Activated CD4-positive, alpha-beta T cell treated with anti-CD3 and anti-CD28 coated beads, Interleukin-2, amount 50 U/mL, for 24 hours (primary cell): ENCODE measurements around the gene MED9.

ENCODE experiments used
- DNase-seq, 2 donors: peaks; one replicate each; pipeline ENCODE4 v3.0.0-alpha.2; 2020; ENCODE audit warnings: low read depth in 1 of 2, low spot score in 1 of 2

MED9 gene

GRCh38 chr17:17503566-17504130 is 26.8 kb downstream of the MED9 start:
- no peak for DNase-seq

DNA sequence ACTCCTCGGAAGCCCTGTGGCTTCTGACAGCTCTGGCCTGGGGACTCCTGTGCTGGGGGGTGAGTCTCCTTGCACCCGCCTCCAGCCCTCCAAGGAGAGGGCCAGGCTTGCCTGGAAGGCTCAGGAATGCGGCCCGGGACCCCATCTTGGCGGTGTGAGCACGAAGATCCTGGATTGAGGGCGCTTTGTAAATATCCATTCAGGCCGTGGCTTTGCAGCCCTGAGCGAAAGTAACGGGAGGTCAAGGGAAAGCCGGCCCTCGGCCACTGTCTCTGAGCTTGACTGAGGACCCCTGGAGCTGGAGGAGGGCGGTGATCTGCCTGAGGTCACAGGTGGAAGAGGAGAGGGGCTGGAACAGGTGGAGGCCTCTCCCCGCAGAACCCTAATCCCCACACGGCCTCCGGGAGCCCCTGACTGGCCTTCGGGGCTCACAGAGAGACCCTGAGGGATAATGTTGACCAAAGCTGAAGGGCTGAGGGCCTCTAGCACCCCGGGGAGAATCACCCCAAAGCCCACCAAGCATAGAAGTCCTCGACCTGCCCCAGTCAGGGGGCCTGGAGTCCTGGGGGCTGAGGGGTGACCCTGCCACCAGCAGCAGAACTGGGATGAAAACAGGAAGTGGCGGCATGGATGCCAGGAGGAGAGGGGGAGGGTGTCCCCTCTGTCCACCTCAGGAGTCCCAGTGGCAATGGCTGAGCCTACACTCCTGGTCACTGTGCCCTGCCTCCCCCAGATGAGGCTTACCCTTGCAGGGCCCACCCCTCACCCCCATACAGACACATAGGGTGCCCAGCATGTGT is 27.7 kb downstream of the MED9 start:
- DNase-seq: no peak

GRCh38 chr17:17505151-17505550 is 28.4 kb downstream of the MED9 start:
- DNase-seq: no peak

GRCh38 chr17:17505610-17506171 is 28.9 kb downstream of the MED9 start:
- DNase-seq: no peak

- DNase-seq: no peak
These were observed 29.5 kb downstream of the MED9 start for GRCh38 chr17:17506181-17506741.

- no peak for DNase-seq
These were observed 30.2 kb downstream of the MED9 start for GRCh38 chr17:17506893-17507464.

DNA sequence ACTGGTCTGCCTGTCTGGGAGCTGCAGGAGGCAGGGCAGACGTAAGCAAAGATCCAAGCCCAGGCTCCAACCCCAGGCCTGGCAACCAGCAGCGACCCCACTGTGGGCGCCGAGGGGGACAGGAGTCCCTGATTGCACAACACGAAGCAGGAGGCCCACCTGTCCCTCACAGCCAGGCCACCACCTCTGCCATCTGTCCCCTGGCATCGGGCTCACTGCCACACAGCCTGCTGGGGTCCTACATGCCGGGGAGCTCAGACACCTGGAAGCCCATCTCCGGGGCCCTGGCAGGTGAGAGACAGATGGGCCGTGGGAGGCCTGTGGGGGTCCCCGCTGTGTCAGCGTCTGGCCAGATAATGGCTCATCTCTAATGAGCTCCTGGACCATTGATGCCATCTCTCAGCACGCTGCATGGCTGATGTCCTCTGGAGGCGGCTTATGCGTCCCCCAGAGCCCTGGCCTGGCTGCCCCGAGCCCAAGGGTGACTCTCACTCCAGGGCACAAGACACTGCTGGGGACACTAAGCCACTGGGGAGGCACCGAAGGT is 30.7 kb downstream of the MED9 start:
- DNase-seq: no peak

GRCh38 chr17:17508019-17508535 is 31.3 kb downstream of the MED9 start:
- DNase-seq: no peak

DNA sequence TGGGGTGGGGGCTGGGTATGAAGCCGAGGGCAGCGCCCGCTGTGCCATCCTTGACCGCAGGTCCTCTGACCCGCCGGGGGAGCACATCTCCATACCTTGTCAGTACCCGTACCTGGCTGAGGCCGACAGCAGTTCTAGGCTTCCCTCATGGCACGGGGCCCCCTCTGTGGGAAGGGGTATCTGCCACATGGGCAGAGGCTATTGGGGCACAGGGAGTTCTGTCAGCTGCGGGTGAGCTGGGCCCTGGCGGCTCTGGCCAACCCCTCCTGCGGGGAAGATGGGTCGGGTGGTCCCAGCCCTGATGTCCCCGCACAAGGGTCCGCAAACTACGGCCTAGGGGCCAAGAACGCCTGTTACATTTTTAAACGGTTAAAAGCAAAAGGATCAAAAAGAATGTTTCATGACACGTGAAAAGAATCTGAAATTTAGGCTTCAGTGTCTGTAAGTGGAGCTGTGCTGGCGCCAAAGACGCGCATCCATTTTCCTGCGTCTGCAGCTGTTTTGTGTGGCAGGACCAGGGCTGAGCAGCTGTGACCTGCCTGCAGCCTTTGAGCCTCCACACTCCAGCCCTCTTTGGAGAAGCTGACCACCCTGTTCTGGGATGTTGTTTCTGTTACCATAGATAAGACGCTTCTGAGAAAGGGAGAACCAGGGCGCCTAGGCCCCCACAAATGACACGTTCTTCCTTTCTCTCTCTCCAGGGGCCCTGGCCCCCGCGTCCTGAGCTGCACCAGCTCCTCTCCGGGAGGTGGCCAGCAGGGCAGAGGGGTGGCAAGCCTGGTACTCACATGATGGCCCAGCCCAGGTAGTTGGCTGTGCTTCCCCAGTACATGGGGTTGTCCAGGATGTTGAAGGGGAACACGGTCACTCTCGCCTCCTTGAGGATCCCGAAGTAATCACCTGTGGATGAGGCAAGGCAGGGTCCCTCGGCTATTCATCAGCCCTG is 32.1 kb downstream of the MED9 start:
- no peak for DNase-seq

- DNase-seq: no peak
These were observed 33.0 kb downstream of the MED9 start for GRCh38 chr17:17509601-17510425.

DNA sequence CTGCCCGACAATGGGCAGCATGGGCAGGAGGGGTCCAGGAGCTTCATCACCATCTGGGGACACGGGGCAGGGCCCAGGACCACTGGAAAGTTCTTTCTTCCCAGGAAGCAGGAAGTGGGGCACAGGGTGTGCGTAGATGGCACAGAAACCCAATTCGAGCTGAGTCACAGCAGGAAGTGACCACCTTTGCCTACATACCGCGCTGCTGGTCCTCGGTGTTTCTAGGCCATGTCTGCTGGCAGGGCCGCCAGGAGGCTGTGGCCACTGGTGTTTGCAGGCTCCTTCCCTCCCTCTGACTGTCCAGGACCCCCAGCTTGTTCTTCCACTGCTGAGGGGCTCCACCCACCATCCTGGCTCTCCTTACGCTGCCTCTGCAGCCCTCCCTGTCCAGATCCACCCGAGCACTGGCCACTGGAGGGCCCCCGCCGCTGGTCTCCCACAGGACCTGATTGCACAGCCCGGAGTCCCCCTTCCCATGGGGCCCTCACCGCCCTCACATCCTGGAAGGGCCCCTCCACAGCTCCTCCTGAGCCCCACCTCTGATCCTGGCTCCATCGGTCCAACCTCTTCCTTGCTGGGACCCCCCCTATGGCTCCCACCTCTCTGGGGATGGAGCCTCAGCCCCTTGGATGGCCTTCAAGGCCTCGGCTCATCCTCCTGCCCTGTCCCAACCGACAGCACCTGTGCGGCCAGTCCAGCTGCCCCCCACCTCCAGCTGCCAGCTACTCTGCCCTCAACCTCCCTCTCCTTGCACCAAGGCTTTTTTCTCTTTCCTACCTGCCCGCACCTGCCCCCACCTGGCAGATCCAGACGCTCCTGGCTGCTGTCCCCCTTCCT is 33.9 kb downstream of the MED9 start:
- DNase-seq: no peak

DNA sequence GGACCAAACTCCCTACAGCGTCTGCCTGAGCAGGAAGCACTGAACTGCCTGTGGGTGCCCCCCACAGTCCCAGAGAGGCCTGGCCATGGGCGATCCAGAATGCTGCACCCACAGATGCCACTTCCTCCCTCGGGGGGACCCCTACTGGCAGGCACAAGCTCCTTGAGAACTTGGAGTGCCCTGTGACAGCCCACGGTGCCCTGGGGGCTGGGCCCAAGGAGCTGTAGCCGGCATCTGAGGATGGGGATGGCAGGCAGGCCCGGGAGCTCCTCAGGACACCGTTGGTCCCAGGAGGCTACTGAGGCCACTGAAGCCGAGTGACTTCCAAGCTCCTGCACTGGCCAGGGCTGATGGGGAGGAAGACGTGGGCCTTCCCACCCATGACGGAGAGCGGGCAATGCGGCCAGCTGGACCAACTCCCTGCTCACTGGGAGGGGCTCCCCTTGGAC is 34.5 kb downstream of the MED9 start:
- no peak for DNase-seq

DNA sequence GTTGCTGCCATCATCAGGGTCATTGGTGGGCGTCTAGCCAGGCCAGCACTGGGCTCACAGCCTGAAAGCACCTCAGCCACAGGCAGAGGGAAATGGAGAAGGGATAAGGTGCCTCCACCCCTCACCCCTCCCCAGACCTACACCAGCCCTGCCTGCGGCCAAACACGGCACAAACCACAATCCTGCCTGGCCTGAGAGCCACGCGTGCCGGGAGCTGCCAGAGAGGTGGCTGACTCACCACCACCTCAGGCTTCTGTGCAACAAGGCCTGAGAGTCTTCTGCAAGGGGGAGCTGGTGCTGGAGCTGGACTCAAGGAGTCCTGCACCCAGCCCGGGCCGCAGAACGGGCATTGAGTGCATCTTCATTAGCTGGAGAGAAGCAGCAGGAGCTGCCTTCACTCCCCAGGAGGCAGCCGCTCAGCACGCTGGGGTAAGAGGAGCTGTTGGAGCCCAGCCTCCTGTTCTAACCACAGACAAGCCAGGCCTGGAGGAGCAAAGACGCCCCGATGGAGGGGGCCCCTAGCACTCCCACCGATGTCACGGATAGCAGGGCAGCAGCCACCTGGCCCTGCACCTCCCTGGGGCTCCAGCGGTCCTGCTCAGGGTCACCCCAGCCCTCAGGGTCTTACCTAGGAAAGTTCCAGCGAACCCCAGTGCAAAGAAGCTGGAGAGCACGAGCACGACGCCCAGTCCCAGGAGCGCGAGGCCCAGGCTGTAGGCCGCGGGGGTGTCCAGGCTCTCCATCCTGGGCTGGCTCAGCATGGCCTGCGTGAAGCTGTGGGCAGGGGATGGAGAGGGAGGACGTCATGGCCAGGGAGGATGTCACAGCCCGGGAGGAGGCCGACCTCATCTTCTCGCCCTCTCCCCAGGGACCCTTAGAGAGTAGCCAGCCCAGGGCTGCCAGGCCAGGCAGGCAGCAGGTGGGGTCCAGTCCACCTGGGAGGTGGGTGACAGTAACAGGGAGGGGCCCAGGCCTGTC is 35.4 kb downstream of the MED9 start:
- DNase-seq: no peak

DNA sequence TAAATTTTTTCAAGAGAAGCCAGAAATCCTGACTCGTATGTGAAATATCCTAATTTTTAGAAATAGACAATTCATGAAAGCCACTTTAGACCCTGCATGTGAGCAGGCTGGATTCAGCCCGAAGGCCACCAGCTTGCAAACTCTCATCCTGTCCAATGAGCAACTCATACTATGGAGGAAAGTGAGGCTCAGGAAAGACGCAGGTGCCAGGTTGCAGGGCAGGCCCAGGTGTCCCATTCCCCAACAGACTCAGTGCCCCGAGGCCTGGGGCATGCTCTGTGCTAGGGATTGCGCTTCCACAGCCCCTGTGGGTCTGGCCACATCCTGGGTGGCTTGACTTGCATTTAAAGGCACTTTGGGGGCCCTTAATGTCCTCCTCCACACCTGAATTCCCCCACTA is 36.1 kb downstream of the MED9 start:
- DNase-seq: no peak

DNA sequence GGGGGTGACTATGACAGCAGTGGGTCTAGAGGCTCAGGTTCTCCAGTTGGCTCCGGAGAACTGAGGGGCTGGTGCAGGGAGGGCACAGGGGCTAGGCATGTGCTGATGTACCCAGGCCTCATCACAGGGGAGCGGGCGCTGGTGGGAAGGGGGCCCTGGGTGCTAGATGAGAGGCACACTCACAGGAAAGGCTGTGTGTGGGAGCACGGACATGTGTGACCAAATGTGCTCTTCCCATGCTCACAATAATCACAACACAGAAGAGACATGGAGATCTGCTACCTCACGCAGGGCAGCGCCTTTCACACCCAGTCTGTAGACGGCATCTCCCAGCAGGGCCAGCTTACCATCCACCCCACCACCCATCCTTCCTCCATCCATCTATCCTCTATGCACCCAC is 36.8 kb downstream of the MED9 start:
- DNase-seq: no peak

DNA sequence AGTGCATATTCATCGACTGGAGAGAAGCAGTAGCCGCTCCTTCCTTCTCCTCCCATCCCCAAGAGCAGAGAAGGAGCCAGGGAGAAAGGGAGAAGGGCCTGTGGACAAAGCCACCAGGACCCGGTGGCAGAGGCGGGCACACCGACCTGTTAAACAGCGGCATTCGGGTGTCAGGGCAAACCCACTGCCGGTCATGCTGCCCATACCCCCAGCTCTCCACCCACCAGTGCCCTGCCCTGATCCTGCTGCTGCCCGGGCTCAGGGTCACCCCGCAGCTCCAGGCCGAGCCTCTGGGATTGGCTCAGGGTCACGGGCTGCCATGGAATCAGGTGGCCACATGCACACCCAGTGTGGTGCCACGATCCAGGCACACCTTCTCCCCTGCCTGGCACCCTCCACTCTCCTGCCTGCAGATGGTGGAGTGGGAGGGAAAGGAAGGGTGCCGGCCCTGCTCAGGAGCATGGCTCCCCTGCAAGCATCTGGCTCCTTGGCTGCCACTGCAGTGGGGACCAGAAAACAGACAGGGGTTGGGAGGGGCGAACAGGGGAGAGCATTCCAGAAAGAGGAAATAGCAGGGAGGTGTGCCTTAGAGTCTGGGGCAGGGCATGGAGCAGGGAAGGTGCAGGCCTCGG is 37.7 kb downstream of the MED9 start:
- no peak for DNase-seq
